Adipocyte (in vitro differentiated cells): ENCODE results near the gene ARL3.

ENCODE experiments used
- DNase-seq: peaks from one replicate; pipeline ENCODE4 v3.0.0-alpha.2; 2015; ENCODE audit warnings: low read depth
- H3K27me3 ChIP-seq: replicated peaks from 2 replicates; pipeline ENCODE4 v1.7.0; 2013; ENCODE audit warnings: mild to moderate bottlenecking, low read length, moderate library complexity; ENCODE audit not compliant: control insufficient read depth, insufficient read depth
- H3K36me3 ChIP-seq: 2 replicates; pipeline ENCODE4 v1.7.0; 2013; ENCODE audit warnings: low read length, mild to moderate bottlenecking, moderate library complexity; ENCODE audit not compliant: control insufficient read depth, insufficient read depth, severe bottlenecking
- H3K4me1 ChIP-seq: 2 replicates; pipeline ENCODE4 v1.7.0; 2013; ENCODE audit warnings: mild to moderate bottlenecking, low read length, moderate library complexity; ENCODE audit not compliant: control insufficient read depth, insufficient read depth
- H3K4me3 ChIP-seq: 2 replicates; pipeline ENCODE4 v1.7.0; 2013; ENCODE audit warnings: mild to moderate bottlenecking, low read length, moderate library complexity
- H3K9ac ChIP-seq: 2 replicates; pipeline ENCODE4 v1.7.0; 2013; ENCODE audit warnings: mild to moderate bottlenecking, low read length, moderate library complexity
- H3K9me3 ChIP-seq: 2 replicates; pipeline ENCODE4 v1.7.0; 2013; ENCODE audit warnings: mild to moderate bottlenecking, low read length, moderate library complexity; ENCODE audit not compliant: control insufficient read depth

ARL3 gene

DNA sequence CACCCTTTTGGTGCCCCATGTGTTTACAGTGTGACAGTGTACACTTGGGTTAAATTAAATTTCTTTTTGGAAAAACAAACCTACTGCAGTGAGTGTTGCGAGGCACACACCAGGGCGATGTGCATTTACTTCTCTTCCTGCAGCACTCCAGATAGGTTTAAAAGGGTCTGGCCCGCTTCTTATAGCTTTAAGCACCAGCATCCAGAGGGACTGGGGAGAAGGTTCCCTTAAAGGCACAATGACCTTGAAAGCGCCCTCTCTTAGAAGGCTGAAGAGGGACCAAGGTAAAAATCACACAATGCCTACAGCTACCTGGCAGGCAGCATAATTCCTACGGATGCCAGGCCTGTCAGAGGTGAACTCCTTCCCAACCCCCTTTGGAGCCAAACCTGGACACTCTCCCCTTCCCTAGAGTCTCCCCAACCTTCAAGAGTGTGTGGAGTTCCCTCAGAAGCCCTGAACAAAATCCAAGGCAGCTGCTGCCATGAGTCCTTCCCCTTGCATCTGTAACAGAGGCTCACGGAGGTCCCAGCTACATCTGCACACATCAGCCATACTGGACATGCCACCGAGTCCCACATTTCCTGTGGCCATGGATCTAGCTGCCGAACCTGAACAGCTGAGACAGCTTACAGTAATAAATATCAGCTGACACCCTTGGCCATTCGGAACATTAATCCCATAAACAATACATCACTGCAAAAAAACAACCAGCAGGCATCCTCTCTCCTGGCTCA is 36.7 kb downstream of the ARL3 start:
- DNase-seq, result no peak
- no peak overlapping the region for H3K9ac ChIP-seq
- H3K9me3 ChIP-seq, result no peaks in the 10 kb centered on the region
- H3K27me3 ChIP-seq, result no peaks in the 10 kb centered on the region
- H3K4me1 ChIP-seq, result peaks cover 33% of the 10 kb centered on the region
- H3K4me3 ChIP-seq, result no peak overlapping the region
- H3K36me3 ChIP-seq, result no peaks in the 10 kb centered on the region

- Histone ChIP-seq H3K9me3 (no peaks in the 10 kb centered on the region), H3K9ac (peak overlapping the region; percentile 52), H3K4me3 (no peak overlapping the region), H3K4me1 (peaks cover 33% of the 10 kb centered on the region), H3K36me3 (no peaks in the 10 kb centered on the region), H3K27me3 (no peaks in the 10 kb centered on the region)
- DNase-seq, result no peak
Measured at GRCh38 chr10:102676534-102677315, 37.5 kb downstream of the ARL3 start.

DNA sequence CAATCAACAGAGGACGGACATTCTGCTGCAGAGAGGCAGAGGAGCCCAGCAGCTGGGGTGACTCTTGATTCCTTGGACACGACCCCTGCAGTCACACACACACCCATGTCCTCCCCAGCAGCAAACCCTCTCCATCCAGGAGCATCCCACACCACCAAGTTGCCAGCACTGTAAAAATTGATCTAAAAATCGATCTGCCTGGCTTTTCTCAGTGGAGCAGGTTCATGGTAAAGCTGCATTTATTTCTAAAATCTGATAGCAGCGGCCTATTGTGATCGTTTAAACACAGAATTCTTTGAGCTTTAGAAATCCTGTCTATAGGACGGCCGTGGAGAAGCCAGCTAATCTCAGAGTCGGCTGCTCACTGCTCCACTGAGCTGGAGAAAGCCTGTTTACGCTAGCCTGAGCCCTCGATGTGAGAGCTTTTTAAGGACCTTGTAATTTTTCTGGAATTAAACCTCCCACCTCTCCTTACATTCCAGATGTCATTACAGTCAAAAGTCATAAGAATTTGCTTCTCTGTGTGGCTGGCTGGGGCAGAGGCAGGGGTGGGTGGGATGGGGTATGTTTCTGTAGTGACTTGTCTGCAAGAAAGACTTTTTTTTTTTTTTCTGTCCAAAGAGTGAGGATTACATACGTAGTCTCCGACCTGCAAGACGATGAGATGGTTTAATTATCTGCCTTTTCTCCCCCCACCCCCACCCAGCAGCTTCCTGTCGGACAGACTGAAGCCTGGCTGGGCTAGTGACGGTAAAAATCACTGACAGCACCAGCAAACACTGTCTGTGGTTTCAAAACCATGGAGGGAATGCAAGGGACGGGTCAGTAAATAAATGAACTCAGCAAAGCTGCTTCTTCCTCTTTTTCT is 38.3 kb downstream of the ARL3 start:
- H3K4me1 ChIP-seq, result peaks cover 33% of the 10 kb centered on the region
- DNase-seq, result peak; percentile 91
- H3K27me3 ChIP-seq, result no peaks in the 10 kb centered on the region
- no peak overlapping the region for H3K4me3 ChIP-seq
- no peaks in the 10 kb centered on the region for H3K9me3 ChIP-seq
- H3K9ac ChIP-seq, result no peak overlapping the region
- H3K36me3 ChIP-seq, result no peaks in the 10 kb centered on the region

DNA sequence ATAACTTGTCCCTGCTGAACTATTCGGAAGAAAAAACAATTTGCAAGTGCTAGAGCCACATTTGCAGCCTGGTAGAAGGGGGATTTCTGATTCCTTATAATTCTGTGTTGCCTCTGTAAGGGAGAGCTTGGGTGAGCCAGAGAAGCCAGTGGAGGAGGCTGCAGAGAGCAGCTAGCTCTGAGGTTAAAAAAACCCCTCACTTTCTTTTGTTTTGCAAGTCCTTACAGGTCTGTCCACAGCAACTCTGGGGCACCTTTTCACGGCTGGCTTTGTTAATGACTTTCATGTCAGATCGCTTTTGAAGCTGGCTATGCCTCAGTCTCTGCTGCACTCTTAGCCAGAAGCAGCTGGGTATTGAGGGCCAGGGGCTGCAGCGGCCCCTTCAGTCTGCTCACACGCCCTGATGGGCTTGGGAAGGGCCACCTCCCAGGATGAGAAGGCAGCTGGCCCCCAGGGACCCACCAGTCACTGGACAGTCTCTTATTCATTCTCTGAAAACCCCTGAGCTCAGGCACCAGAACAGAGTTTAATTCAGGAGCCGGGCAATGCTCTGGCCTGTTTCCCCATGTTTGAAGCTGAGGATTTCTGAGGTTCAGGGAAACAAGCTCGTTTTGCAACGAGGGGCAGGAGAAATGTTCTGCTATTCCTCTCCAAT is 39.1 kb downstream of the ARL3 start:
- Histone ChIP-seq H3K4me3 (no peak overlapping the region), H3K4me1 (peaks cover 36% of the 10 kb centered on the region), H3K27me3 (no peaks in the 10 kb centered on the region), H3K36me3 (no peaks in the 10 kb centered on the region), H3K9ac (peak overlapping the region; percentile 70), H3K9me3 (no peaks in the 10 kb centered on the region)
- DNase-seq, result peak; percentile 32

DNA sequence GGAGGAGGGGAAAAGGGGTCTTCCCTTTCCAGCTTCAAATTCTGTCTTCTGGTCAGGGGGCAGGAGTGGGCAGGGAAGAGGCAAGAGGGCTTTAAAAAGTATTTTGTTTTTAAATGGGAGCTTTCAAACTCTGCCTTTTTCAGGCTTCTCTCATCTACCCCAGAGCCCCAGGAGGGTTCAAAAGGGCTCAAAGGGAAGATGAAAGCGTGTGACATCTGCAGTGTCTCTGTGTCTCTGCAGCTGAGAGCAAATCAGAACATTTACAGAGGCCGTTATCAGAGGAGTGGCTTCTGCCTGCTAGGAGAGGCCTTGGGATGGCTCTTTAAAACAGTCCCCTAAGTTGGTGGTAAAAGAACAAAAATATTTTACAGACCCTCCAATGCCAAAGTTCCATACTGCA is 39.6 kb downstream of the ARL3 start:
- no peak for DNase-seq
- Histone ChIP-seq H3K9me3 (no peaks in the 10 kb centered on the region), H3K4me1 (peaks cover 42% of the 10 kb centered on the region), H3K4me3 (peak overlapping the region; percentile 64), H3K27me3 (no peaks in the 10 kb centered on the region), H3K36me3 (no peaks in the 10 kb centered on the region), H3K9ac (peak overlapping the region; percentile 70)

DNA sequence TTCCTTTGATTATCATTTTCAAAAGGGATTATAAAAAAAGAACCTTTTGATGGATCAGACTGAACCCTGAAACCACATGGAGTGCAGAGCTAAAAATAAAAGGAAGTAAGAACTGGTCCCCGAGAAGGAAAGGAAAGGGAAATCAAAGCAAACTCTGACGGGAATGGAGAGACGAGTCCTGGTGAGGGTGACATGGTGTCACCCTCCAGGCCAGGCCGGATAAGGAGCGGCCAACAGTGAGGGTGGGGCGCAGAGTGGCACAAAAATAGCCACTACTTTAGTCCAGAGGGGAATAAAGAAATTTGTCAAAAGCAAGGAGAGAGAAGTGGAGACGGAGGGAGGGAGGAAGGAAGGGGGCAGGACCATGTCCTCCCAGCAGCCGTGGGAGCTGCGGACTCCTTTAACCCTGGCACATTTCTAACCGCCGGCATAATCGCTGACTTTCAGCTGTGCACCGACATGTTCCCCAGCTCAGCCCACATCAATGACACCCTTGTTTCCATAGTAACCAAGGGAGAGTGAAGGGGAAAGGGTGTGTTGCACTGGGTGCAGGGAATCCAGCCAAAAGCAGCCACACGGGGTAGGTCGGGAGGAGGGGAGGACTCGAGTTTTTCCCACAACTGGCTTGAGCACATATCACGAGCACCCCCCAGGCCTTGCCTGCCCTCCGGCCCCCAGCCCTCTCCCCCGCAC is 40.2 kb downstream of the ARL3 start:
- Histone ChIP-seq H3K4me3 (peak overlapping the region; percentile 64), H3K36me3 (no peaks in the 10 kb centered on the region), H3K9ac (peak overlapping the region; percentile 70), H3K9me3 (no peaks in the 10 kb centered on the region), H3K4me1 (peaks cover 46% of the 10 kb centered on the region), H3K27me3 (no peaks in the 10 kb centered on the region)
- DNase-seq, result peak; percentile 64

DNA sequence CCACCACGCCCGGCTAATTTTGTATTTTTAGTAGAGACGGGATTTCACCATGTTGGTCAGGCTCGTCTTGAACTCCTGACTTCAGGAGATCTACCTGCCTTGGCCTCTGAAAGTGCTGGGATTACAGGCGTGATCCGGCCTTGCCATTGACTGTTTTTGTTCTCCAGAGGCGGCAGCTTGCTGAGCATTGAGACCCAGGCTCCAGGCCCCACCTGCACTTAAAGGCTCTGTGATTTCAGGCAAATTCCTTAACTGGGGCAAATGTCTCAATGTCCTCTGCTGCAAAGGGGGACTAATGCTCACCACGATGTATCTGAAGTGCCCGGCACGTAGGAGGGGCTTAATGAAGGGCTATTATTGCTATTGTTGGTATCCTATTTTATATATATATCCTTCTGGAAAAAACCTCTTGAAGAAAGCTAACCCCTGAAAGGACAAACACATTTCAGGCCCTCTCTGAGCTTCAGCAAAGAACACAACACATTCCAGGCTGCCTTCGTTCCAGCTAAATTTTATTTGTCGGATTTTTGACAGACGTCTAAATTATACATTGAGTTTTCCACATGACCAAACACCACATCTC is 40.9 kb downstream of the ARL3 start:
- DNase-seq, result no peak
- H3K9me3 ChIP-seq, result no peaks in the 10 kb centered on the region
- H3K27me3 ChIP-seq, result no peaks in the 10 kb centered on the region
- H3K36me3 ChIP-seq, result no peaks in the 10 kb centered on the region
- peak overlapping the region; percentile 70 for H3K9ac ChIP-seq
- peak overlapping the region; percentile 64 for H3K4me3 ChIP-seq
- H3K4me1 ChIP-seq, result peaks cover 44% of the 10 kb centered on the region

GRCh38 chr10:102670871-102671434 is 43.2 kb downstream of the ARL3 start:
- no peaks in the 10 kb centered on the region for H3K9me3 ChIP-seq
- DNase-seq, result no peak
- H3K4me3 ChIP-seq, result no peak overlapping the region
- no peaks in the 10 kb centered on the region for H3K27me3 ChIP-seq
- H3K4me1 ChIP-seq, result peaks cover 41% of the 10 kb centered on the region
- no peak overlapping the region for H3K9ac ChIP-seq
- no peaks in the 10 kb centered on the region for H3K36me3 ChIP-seq

GRCh38 chr10:102670065-102670670 is 44.0 kb downstream of the ARL3 start:
- Histone ChIP-seq H3K9me3 (no peaks in the 10 kb centered on the region), H3K4me3 (no peak overlapping the region), H3K4me1 (peaks cover 34% of the 10 kb centered on the region), H3K27me3 (no peaks in the 10 kb centered on the region), H3K36me3 (no peaks in the 10 kb centered on the region), H3K9ac (no peak overlapping the region)
- DNase-seq, result no peak
